Epithelial cell of proximal tubule (primary cell): ENCODE results near the gene ADGRA3. TPM values are rescaled to one million over a fixed set of nuclear protein-coding genes. Genes with fewer than 3 reads are reported as not detected.

ENCODE experiments used
- DNase-seq: peaks from one replicate; pipeline ENCODE4 v3.0.0-alpha.2; 2011; ENCODE audit warnings: low read depth
- H3K4me3 ChIP-seq: 2 replicates; pipeline ENCODE4 v1.5.1; 2011; ENCODE audit warnings: low read depth, mild to moderate bottlenecking, low read length
- total RNA-seq: library from RNA; depleted of rRNA; stranded (reverse); fragments of >200 nt; gene quantifications from 2 replicates; pipeline ENCODE4 v1.2.3, GENCODE V29; 2015
- TF ChIP-seq, protein P1 (sequence below): conservative IDR thresholded peaks from 2 replicates; pipeline ENCODE4 v1.5.1; 2012; ENCODE audit warnings: low read depth, mild to moderate bottlenecking, low read length

The ADGRA3 gene
- total RNA-seq, 1 donor from 2014 or later = 35.3 TPM

DNA sequence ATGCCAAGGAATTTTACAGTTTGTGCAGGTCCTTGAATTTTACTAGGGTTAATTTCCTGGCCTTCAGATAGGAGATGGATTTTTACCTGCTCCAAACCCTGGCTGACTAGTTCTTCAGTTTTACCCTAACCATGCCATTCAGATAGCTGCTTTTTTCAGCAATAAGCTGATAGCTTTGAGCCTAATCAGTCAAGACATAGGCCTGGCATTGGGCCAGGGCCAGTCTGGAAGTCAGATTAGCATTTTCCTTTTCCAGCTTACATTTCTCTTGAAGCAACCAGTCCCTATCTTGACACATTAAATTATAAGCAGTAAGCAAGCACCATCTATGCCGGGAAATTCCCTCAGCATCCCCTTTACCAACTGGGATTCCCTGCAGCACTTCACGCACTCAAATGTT lies 177.1 kb downstream of the ADGRA3 start:
- TF ChIP-seq, protein P1, sequence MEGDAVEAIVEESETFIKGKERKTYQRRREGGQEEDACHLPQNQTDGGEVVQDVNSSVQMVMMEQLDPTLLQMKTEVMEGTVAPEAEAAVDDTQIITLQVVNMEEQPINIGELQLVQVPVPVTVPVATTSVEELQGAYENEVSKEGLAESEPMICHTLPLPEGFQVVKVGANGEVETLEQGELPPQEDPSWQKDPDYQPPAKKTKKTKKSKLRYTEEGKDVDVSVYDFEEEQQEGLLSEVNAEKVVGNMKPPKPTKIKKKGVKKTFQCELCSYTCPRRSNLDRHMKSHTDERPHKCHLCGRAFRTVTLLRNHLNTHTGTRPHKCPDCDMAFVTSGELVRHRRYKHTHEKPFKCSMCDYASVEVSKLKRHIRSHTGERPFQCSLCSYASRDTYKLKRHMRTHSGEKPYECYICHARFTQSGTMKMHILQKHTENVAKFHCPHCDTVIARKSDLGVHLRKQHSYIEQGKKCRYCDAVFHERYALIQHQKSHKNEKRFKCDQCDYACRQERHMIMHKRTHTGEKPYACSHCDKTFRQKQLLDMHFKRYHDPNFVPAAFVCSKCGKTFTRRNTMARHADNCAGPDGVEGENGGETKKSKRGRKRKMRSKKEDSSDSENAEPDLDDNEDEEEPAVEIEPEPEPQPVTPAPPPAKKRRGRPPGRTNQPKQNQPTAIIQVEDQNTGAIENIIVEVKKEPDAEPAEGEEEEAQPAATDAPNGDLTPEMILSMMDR = no peak
- no peak for DNase-seq
- no peak overlapping the region for H3K4me3 ChIP-seq

Other genes with a start within 250 kb of the ADGRA3 start
- gene GBA3, start 176.9 kb upstream of the ADGRA3 start, total RNA-seq = 0.63 TPM in 1 of 2 replicates, not detected in the other